ENCODE results near the gene GP2.

Gene GP2

DNA sequence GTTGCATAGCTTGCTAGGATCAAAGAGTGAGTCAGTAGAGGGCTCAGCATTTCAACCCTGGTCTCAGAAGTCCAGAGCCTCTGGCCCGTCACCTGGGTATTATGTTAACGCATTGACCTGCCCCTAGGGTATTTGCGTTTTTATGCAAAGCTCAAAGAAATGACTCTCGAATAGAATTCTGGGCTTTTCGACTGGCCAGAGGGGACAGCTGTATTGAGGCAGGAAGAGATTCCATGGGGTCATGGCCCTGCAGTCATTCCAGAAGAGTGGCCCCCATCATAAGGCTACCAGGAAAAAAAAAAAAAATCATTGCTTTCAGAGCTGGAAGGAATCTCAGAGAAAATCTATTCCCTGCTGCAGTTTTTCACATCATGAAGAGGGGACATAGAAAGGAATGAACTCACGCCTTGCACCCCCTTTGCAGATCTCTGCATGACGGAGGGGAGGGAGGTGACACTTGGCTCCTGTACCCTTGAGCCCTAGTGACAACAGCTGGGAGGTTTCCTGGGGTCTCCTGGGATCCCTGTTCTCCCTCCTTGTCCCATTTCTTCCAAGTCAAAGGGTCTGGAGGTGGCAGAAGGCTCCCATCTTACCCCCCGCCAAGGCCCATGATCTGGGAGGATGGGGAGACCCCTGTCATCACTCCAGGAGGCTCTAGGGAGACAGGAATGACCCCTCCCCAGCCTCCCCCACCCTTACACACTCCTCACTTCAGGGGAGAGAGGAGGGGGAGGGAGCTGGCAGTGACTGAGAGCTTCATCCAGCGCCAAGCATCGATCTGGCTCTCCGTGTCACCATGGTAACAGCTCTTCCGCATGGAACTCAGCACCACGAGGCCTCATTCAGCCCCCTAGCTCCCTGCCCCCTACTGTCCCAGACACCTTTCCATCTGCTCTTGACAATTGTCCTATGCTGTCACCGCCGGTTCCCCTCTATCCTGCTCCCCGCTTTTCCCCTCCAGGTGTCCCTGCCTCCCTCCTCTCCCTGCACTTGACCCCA, 35.8 kb downstream of the GP2 start:
- no peak overlapping the region for H3K4me3 ChIP-seq (ENCODE audit: low read depth, low read length)
- TF ChIP-seq, protein P1, sequence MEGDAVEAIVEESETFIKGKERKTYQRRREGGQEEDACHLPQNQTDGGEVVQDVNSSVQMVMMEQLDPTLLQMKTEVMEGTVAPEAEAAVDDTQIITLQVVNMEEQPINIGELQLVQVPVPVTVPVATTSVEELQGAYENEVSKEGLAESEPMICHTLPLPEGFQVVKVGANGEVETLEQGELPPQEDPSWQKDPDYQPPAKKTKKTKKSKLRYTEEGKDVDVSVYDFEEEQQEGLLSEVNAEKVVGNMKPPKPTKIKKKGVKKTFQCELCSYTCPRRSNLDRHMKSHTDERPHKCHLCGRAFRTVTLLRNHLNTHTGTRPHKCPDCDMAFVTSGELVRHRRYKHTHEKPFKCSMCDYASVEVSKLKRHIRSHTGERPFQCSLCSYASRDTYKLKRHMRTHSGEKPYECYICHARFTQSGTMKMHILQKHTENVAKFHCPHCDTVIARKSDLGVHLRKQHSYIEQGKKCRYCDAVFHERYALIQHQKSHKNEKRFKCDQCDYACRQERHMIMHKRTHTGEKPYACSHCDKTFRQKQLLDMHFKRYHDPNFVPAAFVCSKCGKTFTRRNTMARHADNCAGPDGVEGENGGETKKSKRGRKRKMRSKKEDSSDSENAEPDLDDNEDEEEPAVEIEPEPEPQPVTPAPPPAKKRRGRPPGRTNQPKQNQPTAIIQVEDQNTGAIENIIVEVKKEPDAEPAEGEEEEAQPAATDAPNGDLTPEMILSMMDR (IDR thresholded peaks at IDR 0.05; ENCODE audit: insufficient read depth, low read length, missing control alignments) = no peak
- POLR2A ChIA-PET = no interaction called here
- no peak for DNase-seq (ENCODE audit: low read depth, low spot score)
- CTCF ChIA-PET = interaction anchor here (1.1 kb wide), 1 partner anchor 9 kb away, joined by 4 read pairs; no protein-coding TSS in a partner anchor

DNA sequence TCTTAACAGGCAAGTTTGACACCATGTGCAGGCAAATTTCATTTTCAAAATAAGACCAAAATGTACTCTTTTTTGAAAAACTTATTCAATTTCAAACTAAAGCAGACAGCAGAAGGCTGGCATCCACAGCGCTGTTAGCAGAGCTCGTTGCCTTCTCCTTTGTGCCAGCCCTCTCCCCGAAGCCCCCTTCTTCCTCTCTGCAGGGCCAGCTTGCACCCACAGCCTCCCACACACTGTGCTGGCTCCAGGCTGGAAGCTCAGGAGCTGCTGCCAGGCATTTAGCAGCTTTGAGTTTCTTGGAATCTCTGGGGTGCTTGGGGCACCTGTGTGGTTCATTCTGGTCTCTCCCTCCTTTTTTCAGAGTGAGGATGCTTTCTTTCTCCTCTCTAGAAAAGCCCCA, 37.7 kb downstream of the GP2 start:
- ChIA-PET CTCF (no interaction called here), POLR2A (no interaction called here)
- H3K4me3 ChIP-seq (ENCODE audit: low read depth, low read length) = no peak overlapping the region
- TF ChIP-seq, protein P1 (IDR thresholded peaks at IDR 0.05; ENCODE audit: insufficient read depth, low read length, missing control alignments) = no peak
- DNase-seq (ENCODE audit: low read depth, low spot score) = no peak

DNA sequence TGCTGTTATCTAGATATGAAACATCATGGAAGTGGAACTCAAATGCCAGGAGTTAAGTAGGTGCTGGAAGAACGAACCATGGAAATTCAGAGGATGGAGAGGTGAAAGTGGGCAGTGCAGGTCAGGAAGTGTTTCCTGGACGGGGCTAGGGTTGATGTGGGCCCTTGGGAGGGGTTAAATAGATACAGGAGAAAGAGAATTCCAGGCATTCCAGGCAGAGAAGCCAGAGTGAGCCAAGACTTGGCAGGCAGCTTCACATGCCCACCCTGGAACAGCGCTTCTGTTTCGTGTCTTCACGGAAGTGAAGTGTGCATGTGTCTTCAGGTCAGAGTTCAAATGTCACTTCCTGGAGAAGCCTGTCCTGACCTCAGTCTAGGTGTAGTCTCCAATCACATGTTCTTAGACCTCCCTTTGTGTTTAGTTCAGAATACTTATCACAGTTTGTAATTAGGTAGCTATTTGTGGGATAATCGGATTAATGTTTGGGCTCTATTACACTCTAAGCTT, 41.3 kb downstream of the GP2 start:
- TF ChIP-seq, protein P1 (IDR thresholded peaks at IDR 0.05; ENCODE audit: insufficient read depth, low read length, missing control alignments) = no peak
- ChIA-PET CTCF (no interaction called here), POLR2A (no interaction called here)
- H3K4me3 ChIP-seq (ENCODE audit: low read depth, low read length) = no peak overlapping the region
- DNase-seq (ENCODE audit: low read depth, low spot score) = no peak

DNA sequence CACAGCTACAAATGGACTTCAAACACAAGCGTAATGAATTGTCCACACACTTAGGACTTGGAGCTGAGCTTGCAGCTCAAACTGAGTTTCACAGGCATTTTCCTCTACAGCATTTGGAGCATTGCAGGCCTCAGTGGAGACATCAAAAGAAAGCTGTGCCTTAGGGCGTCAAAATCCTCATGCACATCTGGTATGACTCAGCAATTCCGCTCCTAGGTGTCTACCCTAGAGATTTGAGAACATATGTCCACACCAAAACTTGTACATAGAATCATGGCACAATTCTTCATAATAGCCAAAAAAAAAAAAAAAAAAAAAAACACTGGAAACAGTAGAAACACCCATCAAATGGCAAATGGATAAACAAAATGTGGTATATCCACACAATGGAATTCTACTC, 47.1 kb downstream of the GP2 start:
- no peak for DNase-seq (ENCODE audit: low read depth, low spot score)
- TF ChIP-seq, protein P1 (IDR thresholded peaks at IDR 0.05; ENCODE audit: insufficient read depth, low read length, missing control alignments) = no peak
- CTCF ChIA-PET = no interaction called here
- H3K4me3 ChIP-seq (ENCODE audit: low read depth, low read length) = no peak overlapping the region
- POLR2A ChIA-PET = no interaction called here

DNA sequence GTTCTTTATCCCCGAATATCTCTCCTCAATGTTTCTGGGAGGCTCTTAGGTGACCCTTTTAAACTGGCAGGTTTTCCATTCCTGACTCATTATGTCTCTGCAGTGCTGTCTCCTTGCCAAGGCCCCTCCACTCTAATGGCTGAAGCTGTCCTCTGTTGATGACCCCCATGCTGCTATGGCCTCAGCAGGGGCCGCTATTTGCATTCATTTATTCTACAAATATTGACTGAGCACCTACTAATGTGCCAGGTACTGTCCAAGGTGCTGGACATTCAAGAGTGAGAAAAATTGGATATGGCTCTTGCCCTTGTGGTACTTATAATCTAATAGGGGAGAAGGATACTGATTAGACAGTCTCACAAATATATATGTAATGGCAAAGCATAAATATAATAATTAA, 55.4 kb downstream of the GP2 start:
- CTCF ChIA-PET = no interaction called here
- no peak overlapping the region for H3K4me3 ChIP-seq (ENCODE audit: low read depth, low read length)
- DNase-seq (ENCODE audit: low read depth, low spot score) = no peak
- TF ChIP-seq, protein P1 (IDR thresholded peaks at IDR 0.05; ENCODE audit: insufficient read depth, low read length, missing control alignments) = no peak
- POLR2A ChIA-PET = no interaction called here

DNA sequence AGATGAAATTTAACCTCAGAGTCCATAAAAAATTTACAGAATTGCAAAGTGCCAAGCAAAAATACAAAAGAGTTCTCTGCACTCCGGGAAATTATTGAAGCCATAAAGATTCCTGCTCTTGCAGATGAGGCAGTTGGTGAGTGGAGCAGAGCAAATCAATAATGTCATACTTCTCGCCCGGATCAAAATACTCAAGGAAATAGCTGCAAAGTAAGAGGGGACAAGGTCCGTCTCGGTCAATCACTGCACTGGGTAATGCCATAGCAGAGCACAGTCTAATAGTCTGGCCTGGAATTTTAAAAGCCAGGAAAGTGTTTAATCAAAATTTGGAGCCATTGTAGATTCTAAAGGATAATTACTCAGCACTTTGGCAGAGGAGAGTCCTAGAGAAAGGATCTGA, 58.9 kb downstream of the GP2 start:
- POLR2A ChIA-PET = no interaction called here
- TF ChIP-seq, protein P1 (IDR thresholded peaks at IDR 0.05; ENCODE audit: insufficient read depth, low read length, missing control alignments) = no peak
- no peak for DNase-seq (ENCODE audit: low read depth, low spot score)
- CTCF ChIA-PET = no interaction called here
- no peak overlapping the region for H3K4me3 ChIP-seq (ENCODE audit: low read depth, low read length)
